NCI-H526 treated with DMSO at 0.1 percent for 48 hours (cell line): Measurements from ENCODE around the gene CLEC4E.
"Not testable (repeated sequence)": the region's sequence is repeated elsewhere in the genome, so short reads cannot be mapped to it uniquely, and the experiment has no call there.

ENCODE experiments used
- DNase-seq: peaks from one replicate; lab custom pipeline; 2025; lab: John Stamatoyannopoulos, UW

The CLEC4E gene

DNA sequence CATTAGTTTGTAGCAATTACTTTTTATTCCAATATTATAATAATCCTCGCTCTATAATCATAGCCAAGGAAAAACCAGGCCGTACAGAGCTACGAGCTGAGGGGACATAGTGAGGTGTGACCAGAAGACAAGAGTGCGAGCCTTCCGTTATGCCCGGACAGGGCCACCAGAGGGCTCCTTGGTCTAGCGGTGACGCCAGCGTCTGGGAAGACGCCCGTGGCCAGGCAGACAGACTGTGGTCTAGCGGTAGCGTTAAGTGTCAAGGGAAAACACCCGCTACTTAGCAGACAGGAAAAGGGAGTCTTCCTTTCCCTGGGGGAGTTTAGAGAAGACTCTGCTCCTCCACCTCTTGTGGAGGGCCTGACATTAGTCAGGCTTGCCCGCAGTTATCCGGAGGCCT is 2.9 kb downstream of the CLEC4E start:
- DNase-seq: not testable (repeated sequence)

DNA sequence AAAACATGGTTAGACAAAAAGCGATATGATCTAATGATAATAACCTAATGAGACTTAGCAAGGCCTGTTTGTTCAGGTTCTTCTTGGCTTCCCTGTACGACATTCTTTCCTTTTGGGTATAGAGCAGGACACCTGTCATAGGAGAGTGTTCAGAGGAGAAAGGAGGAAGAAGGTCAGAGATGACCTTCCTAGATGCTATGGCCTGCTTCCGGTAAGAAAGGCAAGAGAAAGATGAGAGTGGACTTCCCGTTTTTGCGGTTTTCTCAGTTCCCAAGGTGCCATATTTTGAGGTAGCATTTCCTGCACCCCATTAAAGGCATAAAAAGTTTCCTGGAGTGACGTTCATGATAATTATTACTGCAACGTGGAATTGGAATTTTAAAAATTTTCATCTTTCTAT is 8.7 kb downstream of the CLEC4E start:
- no peak for DNase-seq

DNA sequence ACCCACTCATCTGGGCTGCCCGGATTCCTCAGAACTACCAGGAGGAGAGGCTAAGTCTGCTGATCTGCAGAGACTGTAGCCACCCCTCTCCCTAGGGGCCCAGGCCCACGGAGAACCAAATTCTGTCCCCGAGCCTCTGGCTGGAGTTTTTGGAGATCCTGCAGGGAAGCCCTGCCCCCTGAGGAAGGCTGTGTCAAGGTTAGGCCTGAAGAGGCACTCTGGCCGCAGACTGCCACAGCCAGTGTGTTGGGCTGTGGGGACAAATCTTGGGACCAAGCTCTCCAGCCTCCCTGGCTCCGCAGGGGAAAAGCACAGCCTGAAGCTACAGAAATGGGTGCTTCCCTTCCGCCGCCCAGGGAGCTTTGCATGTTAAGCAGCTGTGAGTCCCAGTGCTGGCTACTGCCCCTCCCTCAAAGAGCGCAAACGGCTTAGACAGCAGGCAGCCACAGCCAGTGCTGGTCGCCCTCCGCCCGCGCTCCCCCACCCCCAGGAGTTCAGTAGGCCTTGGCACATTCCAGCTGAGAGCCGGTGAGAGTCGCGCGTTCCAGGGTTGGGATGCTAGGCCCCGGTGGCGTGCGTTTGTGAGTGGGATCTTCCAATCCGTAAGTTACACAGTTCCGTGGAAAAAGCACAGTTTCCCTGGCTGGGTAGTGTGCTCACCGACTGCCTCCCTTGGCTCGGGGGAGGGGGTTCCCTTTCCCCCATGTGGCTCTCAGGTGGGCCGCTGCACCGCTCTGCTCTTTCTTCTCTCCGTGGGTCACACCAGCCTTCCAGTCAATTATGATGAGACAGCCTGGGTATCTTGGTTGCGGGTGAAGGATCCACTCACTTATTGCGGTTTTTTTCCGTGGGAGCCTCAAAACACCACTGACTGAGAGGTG is 13.2 kb downstream of the CLEC4E start:
- no peak for DNase-seq

DNA sequence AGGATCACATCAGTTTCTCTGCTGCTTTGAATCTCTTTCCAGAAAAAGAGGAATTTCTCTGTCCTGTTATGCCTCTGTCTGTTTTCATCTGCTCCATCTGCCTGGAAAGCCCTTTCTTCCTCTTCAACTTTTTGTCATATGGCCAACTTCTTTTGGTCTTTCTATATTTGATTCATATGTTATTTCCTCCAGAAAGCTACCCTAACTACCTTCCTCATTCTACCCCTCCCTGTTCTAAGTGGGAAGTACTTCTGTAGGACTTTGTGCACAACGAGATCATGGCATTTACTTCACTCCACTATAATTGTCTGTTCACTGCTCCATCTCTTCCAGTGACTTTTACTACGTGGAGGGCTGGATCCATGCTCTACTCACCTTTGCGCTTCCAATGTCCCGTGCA is 21.5 kb downstream of the CLEC4E start:
- DNase-seq: no peak

DNA sequence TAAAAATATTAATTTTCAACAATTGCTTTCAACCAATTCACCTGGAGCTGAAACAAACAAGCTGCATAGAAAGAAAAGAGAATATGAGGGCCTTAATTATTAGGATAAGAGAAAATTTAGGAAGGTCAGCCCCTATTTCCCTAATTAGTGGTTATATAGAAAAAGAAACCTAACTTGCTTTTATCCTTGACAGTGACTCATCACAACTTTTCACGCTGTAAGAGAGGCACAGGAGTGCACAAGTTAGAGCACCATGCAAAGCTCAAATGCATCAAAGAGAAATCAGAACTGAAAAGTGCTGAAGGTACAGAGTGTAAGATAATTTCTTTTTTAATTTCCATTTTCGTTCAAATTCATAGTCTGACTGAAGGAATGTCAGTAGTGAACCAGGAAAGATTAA is 22.7 kb downstream of the CLEC4E start:
- DNase-seq: no peak

DNA sequence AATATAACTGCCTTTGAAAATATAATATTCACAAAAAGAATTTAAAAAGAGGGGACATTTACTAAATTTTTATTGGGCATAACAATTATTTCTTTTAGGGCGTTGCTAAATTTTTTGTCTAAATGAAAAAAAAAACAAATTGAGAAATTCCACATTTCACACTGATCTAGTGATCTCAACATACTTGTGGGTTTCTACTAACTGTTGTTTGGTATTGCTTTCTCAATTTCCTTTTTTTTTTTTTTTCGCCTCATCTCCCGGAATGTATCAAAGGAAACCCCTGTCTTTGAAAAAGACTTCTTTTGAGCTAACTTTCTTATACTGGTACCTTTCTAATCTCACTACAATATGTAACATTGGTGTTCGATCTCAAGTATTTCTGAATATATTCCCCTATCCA is 27.4 kb downstream of the CLEC4E start, which contains the start of gene CLEC4D:
Gene CLEC4D, plus strand, starts transcription at position 248 of the 400 bp plus-strand sequence. CDS start 230 bp downstream, outside the sequence.
- no peak for DNase-seq

DNA sequence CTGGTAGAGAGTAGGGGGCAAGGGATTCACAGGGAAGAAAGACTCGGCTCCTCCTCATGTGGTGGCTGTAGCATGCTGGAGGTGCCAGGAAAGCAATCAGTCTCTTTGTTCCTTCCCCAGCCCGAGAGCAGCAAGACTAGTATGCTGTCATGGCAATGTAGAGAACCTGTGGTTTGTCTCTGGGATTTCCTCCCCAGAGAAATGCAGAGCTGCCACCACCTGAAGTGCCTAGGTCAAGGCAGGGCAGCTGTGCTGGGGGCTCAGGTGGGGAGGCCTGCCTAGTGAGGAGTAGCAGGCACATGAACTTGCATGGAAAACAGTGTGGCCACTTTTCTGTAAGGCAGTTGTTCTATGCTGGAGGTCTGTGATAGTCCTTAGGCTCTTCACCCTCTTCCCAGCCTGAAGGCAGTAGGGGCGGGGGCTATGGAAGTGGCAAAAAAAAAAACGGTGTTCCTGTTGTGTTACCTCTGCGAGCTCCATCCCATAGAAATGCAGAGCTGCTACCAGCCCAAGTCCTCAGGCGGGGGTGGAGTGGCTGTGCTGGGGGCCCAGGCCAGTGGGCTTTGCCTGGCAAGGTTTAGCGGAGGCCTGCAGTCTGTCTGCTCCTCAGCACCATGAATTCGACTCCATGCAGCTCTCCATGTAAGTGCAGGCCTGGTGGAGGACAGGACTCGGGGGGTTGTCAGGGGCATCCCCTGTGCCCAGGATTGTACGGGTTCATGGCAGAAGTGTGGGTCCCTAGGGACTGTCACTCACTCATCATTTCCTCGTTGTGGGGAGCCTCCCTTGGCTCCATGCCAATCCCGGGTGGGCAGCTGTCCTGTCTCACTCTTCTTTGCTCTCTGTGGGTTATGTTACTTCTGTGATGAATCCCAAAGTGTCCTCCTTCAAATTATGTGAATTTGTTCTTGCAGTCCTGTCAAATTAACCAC is 31.5 kb downstream of the CLEC4E start:
- DNase-seq: no peak

DNA sequence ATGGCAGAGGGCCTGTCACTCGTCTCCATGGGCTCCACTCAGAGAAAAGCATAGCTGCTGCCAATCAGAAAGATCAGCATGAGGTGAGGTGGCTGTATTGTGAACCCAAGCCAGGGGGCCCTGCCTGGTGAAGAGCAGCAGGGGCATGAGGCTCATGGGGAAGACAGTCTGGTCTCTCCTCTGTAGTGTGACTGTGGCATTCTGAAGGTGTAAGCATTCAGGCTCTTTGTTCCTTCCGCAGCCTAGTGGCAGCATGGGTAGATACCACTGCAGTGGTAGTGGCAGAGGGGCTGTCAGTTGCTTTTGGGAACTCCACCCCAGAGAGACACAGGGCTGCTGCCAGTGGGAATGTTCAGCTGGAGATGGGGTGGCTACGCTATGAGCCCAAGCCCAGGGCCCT is 32.5 kb downstream of the CLEC4E start:
- DNase-seq: no peak

DNA sequence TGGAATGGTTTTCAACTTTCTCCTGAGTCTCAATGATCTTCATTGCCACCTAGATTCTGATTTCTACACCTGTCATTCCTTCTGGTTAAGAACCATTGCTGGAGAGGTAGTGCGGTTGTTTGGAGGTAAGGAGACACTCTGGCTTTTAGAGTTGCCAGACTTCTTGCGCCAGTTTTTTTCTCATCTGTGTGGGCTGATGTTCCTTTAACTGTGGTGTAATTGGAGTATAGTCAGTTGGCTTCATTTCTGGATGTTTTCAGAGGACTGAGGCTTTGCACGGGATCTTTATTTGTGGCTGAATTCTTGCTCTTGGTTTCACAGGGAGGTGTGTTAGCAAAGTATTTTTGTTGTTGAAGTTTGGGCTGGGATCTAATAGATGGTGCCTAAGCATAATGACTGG is 33.1 kb downstream of the CLEC4E start:
- no peak for DNase-seq

DNA sequence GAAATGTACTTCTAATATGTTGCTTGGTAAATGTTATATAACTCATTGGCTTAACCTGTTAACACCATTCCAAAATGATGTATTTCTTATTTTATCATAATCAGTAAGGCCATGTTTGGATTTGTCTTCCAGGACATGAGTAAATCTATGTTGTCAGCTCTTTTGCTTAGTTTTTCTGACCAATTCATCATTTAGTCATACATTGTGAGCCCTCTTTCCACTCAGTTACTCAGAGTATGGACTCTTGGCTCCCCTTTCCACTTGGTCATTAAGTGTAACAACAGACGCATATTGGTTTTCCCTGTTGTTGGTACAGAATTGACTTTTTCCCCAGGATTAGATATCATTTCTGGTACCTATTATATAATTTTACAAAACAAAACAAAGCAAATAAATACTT is 36.4 kb downstream of the CLEC4E start:
- DNase-seq: no peak

DNA sequence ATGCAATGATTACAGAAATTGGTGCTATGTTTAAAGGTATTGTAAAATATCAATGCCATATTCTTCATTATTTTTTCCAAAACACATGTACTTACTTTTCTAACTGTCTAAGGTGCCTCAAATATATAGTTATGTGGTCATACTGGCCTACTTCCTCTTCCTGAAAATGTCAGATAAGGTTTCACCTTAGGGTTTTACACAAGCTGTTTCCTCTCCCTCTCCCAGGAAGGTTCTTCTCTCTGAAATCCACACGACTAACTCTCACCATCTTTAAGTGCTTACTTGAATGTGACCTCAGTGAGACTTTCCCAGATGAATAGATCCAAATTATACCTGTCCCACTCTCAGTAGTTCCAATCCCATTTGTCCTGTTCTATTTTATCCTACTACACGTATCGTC is 39.0 kb downstream of the CLEC4E start:
- no peak for DNase-seq

DNA sequence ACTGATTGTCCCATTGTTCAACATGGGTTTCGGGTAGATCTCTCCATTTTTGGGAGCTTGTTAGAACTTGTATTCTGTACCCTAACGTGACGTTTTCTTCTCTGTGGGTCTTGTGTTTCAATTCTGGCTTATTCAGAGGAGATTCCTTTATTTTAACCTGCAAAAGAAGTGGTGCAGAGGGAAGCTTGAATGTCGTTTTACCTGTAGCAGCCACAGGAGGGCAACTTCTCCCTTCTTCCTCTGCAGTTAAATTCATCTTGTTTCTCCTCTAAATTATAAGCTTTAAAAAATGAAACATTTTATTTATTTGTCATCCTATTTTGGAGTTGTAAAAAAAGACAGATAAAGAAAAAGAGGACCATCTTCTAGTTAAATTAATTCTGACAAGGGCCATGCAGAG is 41.1 kb downstream of the CLEC4E start:
- DNase-seq: no peak

DNA sequence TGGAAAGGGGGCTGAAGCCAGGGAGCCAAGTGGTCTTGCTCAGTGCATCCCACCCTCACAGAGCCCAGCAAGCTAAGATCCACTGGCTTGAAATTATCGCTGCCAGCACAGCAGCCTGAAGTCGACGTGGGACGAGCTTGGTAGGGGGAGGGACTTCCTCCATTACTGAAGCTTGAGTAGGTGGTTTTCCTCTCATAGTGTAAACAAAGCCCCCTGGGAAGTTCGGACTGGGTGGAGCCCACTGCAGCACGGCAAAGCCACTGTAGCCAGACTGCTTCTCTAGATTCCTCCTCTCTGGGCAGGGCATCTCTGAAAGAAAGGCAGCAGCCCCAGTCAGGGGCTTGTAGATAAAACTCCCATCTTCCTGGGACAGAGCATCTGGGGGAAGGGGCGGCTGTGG is 44.6 kb downstream of the CLEC4E start:
- DNase-seq: not testable (repeated sequence)

DNA sequence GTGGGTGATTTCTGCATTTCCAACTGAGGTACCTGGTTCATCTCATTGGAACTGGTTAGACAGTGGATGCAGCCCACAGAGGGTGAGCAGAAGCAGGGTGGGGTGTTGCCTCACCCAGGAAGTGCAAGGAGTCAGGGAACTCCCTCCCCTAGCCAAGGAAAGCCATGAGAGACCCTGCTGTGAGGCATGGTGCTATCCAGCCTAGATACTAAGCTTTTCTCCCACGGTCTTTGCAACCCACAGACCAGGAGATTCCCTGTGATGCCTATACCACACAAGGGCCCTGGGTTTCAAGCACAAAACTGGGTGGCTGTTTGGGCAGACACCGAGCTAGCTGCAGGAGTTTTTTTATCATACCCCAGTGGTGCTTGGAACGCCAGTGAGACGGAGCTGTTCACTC is 45.0 kb downstream of the CLEC4E start:
- DNase-seq: not testable (repeated sequence)

DNA sequence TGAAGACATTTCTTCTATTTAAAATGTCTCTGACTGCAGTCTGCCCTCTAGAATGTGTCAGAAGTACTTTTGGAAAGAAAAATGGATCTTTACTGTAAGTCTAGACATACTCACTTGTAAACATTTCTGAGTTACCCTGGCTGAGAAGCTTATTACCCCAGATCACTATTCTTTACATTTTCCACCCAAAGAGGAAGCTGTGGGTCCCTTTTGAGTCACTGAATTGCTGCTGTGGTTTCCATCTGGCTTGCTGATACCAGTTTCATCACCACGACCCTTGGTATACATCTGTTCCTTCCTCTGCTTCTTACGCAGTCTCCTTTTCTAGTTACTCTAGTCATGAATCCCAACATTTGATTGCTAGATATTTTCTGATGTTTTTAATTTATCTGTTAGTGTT is 47.6 kb downstream of the CLEC4E start:
- DNase-seq: no peak

DNA sequence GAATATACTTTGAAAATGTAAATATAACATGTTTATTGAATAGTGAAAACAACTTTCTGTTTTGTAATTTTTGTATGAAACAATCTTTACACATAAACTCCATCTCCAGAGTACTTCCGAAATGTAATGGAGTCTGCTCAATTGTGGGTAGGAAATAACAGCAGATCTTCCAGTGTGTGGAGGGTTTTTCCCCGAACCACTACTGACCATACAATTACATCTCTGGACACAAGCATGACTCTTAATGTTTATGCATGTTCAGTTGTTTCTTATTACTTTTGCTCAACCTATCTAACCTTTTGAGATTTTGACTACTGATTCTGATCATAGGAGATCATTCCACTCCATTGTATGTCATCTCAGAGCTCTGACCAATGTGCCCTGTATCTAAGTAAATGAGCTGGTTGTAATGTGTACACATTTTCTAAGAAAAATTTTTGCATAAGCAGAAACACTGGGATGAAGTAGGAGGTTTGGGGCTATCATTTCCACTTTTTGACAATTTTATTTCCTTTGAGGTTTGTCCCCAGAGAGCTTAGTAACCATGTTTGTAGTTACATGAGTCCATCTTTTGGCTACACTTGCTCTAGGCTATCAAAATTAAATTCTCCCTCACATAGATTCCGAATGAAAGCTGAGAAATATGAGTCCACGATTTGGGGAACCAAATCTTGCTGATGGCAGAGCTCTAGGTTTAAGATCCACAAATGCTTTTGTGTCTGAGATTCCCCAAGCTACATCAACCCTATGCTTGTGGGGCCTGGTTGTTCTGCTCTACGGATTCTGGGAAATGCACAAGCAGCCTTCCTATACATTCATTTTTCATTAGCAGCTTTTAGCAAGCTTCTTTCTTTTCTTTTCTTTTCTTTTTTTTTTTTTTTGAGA is 48.8 kb downstream of the CLEC4E start:
- no peak for DNase-seq
